ENCODE data around the gene DERA. TPM values are rescaled to one million over a fixed set of nuclear protein-coding genes. Genes with fewer than 3 reads are reported as not detected.

DERA gene
- total and polyA plus RNA-seq, 2 donors (not counting 1 experiment from before 2014, with no cell fraction given), result 48.2 to 51.5 TPM

GRCh38 chr12:15982921-15983320 is 71.8 kb downstream of the DERA start:
- H3K79me2 ChIP-seq (ENCODE audit: control insufficient read depth, insufficient read depth, low read length), result no peaks in the 10 kb centered on the region
- H3K27me3 ChIP-seq (ENCODE audit: control insufficient read depth, insufficient read depth, low read length), result no peaks in the 10 kb centered on the region
- DNase-seq (ENCODE audit: low read depth in 2 of 2), result no peak
- TF ChIP-seq, protein P1, sequence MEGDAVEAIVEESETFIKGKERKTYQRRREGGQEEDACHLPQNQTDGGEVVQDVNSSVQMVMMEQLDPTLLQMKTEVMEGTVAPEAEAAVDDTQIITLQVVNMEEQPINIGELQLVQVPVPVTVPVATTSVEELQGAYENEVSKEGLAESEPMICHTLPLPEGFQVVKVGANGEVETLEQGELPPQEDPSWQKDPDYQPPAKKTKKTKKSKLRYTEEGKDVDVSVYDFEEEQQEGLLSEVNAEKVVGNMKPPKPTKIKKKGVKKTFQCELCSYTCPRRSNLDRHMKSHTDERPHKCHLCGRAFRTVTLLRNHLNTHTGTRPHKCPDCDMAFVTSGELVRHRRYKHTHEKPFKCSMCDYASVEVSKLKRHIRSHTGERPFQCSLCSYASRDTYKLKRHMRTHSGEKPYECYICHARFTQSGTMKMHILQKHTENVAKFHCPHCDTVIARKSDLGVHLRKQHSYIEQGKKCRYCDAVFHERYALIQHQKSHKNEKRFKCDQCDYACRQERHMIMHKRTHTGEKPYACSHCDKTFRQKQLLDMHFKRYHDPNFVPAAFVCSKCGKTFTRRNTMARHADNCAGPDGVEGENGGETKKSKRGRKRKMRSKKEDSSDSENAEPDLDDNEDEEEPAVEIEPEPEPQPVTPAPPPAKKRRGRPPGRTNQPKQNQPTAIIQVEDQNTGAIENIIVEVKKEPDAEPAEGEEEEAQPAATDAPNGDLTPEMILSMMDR (conservative IDR thresholded peaks at IDR 0.05 in 1 of 2, IDR thresholded peaks at IDR 0.05 in 1 of 2; ENCODE audit: low read depth in 1 of 2, low read length in 2 of 2), result no peak
- TF ChIP-seq EZH2 (IDR thresholded peaks at IDR 0.05; ENCODE audit: low read length, missing control alignments), result no peak
- H3K9me3 ChIP-seq (ENCODE audit: control insufficient read depth, insufficient read depth, low read depth, low read length), result no peaks in the 10 kb centered on the region
- no peak overlapping the region for H3K4me2 ChIP-seq (ENCODE audit: extremely low read depth, insufficient read depth, low read length)
- H3K4me1 ChIP-seq (ENCODE audit: control insufficient read depth, extremely low read depth, insufficient read depth, low read length), result peaks cover 24% of the 10 kb centered on the region
- H4K20me1 ChIP-seq (ENCODE audit: control insufficient read depth, extremely low read depth, insufficient read depth, low read length), result no peaks in the 10 kb centered on the region
- H2AFZ ChIP-seq (ENCODE audit: low read length), result no peak overlapping the region
- H3K27ac ChIP-seq (ENCODE audit: insufficient read depth, low read length), result no peak overlapping the region
- peaks cover 4% of the 10 kb centered on the region for H3K36me3 ChIP-seq (ENCODE audit: control insufficient read depth, insufficient read depth, low read length)
- no peak overlapping the region for H3K4me3 ChIP-seq (replicated peaks in 1 of 4; ENCODE audit: control extremely low read depth in 1 of 4, insufficient read depth in 1 of 4, low read depth in 3 of 4, low read length in 4 of 4)
- H3K9ac ChIP-seq (ENCODE audit: insufficient read depth, low read length), result no peak overlapping the region

GRCh38 chr12:15984097-15984800 is 73.1 kb downstream of the DERA start:
- Histone ChIP-seq H3K79me2 (ENCODE audit: control insufficient read depth, insufficient read depth, low read length) (no peaks in the 10 kb centered on the region), H3K27me3 (ENCODE audit: control insufficient read depth, insufficient read depth, low read length) (no peaks in the 10 kb centered on the region), H3K4me3 (replicated peaks in 1 of 4; ENCODE audit: control extremely low read depth in 1 of 4, insufficient read depth in 1 of 4, low read depth in 3 of 4, low read length in 4 of 4) (no peak overlapping the region), H3K4me2 (ENCODE audit: extremely low read depth, insufficient read depth, low read length) (no peak overlapping the region), H3K9me3 (ENCODE audit: control insufficient read depth, insufficient read depth, low read depth, low read length) (no peaks in the 10 kb centered on the region), H3K4me1 (ENCODE audit: control insufficient read depth, extremely low read depth, insufficient read depth, low read length) (peaks cover 18% of the 10 kb centered on the region), H3K36me3 (ENCODE audit: control insufficient read depth, insufficient read depth, low read length) (peaks cover 6% of the 10 kb centered on the region), H2AFZ (ENCODE audit: low read length) (no peak overlapping the region), H3K9ac (ENCODE audit: insufficient read depth, low read length) (no peak overlapping the region), H3K27ac (ENCODE audit: insufficient read depth, low read length) (no peak overlapping the region), H4K20me1 (ENCODE audit: control insufficient read depth, extremely low read depth, insufficient read depth, low read length) (no peaks in the 10 kb centered on the region)
- DNase-seq (ENCODE audit: low read depth in 2 of 2), result peak in 1 of 2 donors; percentile 72
- TF ChIP-seq EZH2 (IDR thresholded peaks at IDR 0.05; ENCODE audit: low read length, missing control alignments), result no peak
- TF ChIP-seq, protein P1 (conservative IDR thresholded peaks at IDR 0.05 in 1 of 2, IDR thresholded peaks at IDR 0.05 in 1 of 2; ENCODE audit: low read depth in 1 of 2, low read length in 2 of 2), result no peak

DNA sequence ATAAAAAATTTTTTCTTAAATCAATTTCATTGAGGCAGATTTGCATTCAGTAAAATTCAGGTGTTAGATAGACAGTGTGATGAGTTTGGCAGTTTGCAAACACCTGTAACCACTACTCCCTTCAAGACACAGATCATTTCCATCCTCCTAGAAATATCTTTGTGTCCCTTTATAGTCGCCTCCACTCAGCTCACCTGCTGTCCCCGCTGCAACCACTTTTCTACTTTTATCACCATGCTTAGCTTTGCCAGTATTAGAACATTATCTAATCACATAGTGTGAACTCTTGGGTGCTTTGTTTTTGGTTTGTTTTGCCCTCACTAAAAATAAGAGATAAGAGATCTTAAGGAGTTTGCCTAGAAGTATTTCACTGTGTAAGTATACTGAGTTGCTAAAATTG is 73.8 kb downstream of the DERA start:
- Histone ChIP-seq H3K4me2 (ENCODE audit: extremely low read depth, insufficient read depth, low read length) (no peak overlapping the region), H3K9ac (ENCODE audit: insufficient read depth, low read length) (no peak overlapping the region), H2AFZ (ENCODE audit: low read length) (no peak overlapping the region), H4K20me1 (ENCODE audit: control insufficient read depth, extremely low read depth, insufficient read depth, low read length) (no peaks in the 10 kb centered on the region), H3K9me3 (ENCODE audit: control insufficient read depth, insufficient read depth, low read depth, low read length) (no peaks in the 10 kb centered on the region), H3K4me1 (ENCODE audit: control insufficient read depth, extremely low read depth, insufficient read depth, low read length) (peaks cover 16% of the 10 kb centered on the region), H3K4me3 (replicated peaks in 1 of 4; ENCODE audit: control extremely low read depth in 1 of 4, insufficient read depth in 1 of 4, low read depth in 3 of 4, low read length in 4 of 4) (no peak overlapping the region), H3K36me3 (ENCODE audit: control insufficient read depth, insufficient read depth, low read length) (peaks cover 6% of the 10 kb centered on the region), H3K79me2 (ENCODE audit: control insufficient read depth, insufficient read depth, low read length) (no peaks in the 10 kb centered on the region), H3K27ac (ENCODE audit: insufficient read depth, low read length) (no peak overlapping the region), H3K27me3 (ENCODE audit: control insufficient read depth, insufficient read depth, low read length) (no peaks in the 10 kb centered on the region)
- TF ChIP-seq, protein P1 (conservative IDR thresholded peaks at IDR 0.05 in 1 of 2, IDR thresholded peaks at IDR 0.05 in 1 of 2; ENCODE audit: low read depth in 1 of 2, low read length in 2 of 2), result no peak
- TF ChIP-seq EZH2 (IDR thresholded peaks at IDR 0.05; ENCODE audit: low read length, missing control alignments), result no peak
- no peak for DNase-seq (ENCODE audit: low read depth in 2 of 2)

All from fibroblast of lung (primary cell).